H1 (cell line): ENCODE measurements around the gene SSC5D. TPM values are rescaled to one million over a fixed set of nuclear protein-coding genes. Genes with fewer than 3 reads are reported as not detected.

ENCODE experiments used
- CEBPB ChIP-seq: IDR thresholded peaks from 2 replicates; pipeline ENCODE4 v1.6.1; 2012; ENCODE audit warnings: low read depth, low read length
- CHD1 ChIP-seq: IDR thresholded peaks from 2 replicates; pipeline ENCODE4 v1.6.1; 2012; ENCODE audit warnings: low read depth, low read length, improper control_type of control experiment
- HDAC2 ChIP-seq, 2 experiments: fragments of 300-600 bp in 1 of 2; sonication (generic) in 1 of 2; IDR thresholded peaks; 2 replicates each; pipeline ENCODE4 v1.6.1; 2011 to 2012; ENCODE audit warnings: low read depth in 2 of 2, low read length in 2 of 2, mild to moderate bottlenecking in 2 of 2, moderate library complexity in 2 of 2, borderline replicate concordance in 1 of 2, inconsistent platforms in 1 of 2
- JUN ChIP-seq: IDR thresholded peaks from 2 replicates; pipeline ENCODE4 v1.6.1; 2011; ENCODE audit warnings: low read depth, mild to moderate bottlenecking, improper control_type of control experiment, low read length
- KDM1A ChIP-seq: fragments of 200-600, 300-600 bp; sonication (generic); IDR thresholded peaks from 2 replicates; pipeline ENCODE4 v1.7.1; 2016; ENCODE audit warnings: mild to moderate bottlenecking, low read length, borderline replicate concordance
- KDM4A ChIP-seq: IDR thresholded peaks from one replicate; pipeline ENCODE4 v1.7.1; 2012; ENCODE audit warnings: low read depth, mild to moderate bottlenecking, moderate library complexity, low read length, inconsistent platforms; ENCODE audit not compliant: severe bottlenecking
- PHF8 ChIP-seq: fragments of 200-600 bp; sonication (generic); conservative IDR thresholded peaks from 2 replicates; pipeline ENCODE4 v1.7.1; 2012; ENCODE audit warnings: low read depth, mild to moderate bottlenecking, inconsistent platforms, low read length, moderate library complexity
- RNF2 ChIP-seq: fragments of 200-900, 300-1000 bp; sonication (generic); IDR thresholded peaks from 2 replicates; pipeline ENCODE4 v1.7.1; 2016; ENCODE audit warnings: borderline replicate concordance, low read depth, mild to moderate bottlenecking, antibody characterized with exemption, low read length; ENCODE audit not compliant: poor library complexity, severe bottlenecking; ENCODE audit errors: missing control alignments
- TAF1 ChIP-seq: IDR thresholded peaks from 2 replicates; pipeline ENCODE4 v1.6.1; 2011; ENCODE audit warnings: mild to moderate bottlenecking, low read depth, low read length
- YY1 ChIP-seq: IDR thresholded peaks from 2 replicates; pipeline ENCODE4 v1.6.1; 2011; ENCODE audit warnings: low read depth, mild to moderate bottlenecking, low read length
- polyA plus RNA-seq, 7 experiments: library from polyadenylated mRNA; depleted of rRNA in 3 of 7; stranded (reverse) in 5 of 7; unstranded in 2 of 7; fragments of >200 nt in 5 of 7; fragments of 200-250 nt in 2 of 7; gene quantifications; 1 replicate in 5 of 7; 2 replicates in 1 of 7; 4 replicates in 1 of 7; pipeline versions ENCODE4 v1.2.1 to v1.2.3, GENCODE V29; 2011 to 2013; ENCODE audit warnings: missing spikeins in 2 of 7, mixed read lengths in 2 of 7
- total RNA-seq: library from RNA; stranded (reverse); fragmentation: NEBNext Ultra II Directional; extraction: Animal tissue kit (Norgen Biotek cat#: 25700); gene quantifications from 2 replicates; pipeline ENCODE4 v1.2.1, GENCODE V29; 2021

SSC5D gene
- total and polyA plus RNA-seq, 2 of the 8 experiments (the other 6 are each of a cell fraction or from before 2014, with no cell fraction given), result 0.39 to 1.7 TPM

DNA sequence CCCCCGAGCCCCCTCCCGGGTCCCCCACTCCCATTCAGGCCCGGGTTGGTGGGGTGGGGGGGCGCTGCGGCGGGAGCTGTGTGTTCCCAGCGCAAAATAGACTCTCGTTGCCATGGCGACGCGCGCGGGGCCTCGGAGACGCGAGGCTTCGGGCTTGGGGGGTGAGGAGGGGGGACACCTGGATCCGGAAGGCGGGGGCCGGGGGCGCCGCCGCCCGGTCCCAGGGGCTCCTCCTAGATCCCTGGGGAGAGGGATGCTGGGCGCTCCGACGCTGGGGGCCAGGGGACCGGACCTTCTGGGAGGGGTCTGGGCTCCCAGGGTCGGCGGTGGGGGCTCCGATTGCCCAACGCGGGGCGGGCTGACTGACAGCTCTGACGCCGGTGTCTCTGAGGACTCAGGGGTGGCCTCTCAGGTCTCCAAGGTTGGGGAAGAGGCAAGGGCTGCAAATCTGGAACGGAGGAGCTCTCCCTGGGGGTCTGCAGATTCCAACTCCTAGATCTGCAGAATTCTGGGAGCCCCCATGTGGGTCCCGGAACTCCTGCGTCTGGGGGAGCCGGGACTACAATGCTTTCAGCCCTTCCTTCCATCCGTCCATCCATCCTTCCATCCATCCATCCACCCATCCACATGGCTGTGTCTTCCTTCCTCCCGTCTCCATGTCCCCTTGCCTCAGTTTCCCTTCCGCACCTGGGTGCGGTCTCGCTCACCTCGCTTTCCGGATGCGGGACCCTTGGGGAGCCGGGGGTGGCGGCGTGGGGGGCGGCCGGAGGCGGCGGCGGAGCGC lies 36.1 kb upstream of the SSC5D start (continued):
- TF ChIP-seq JUN, result no peak
- no peak for TF ChIP-seq CHD1
- no peak for TF ChIP-seq HDAC2 (IDR thresholded peaks at IDR 0.05; ENCODE audit: borderline replicate concordance in 1 of 2, low read depth in 2 of 2, low read length in 2 of 2)
- TF ChIP-seq YY1, result no peak
- TF ChIP-seq KDM4A, result peak; percentile 26
- no peak for TF ChIP-seq RNF2
- peak; percentile 50; the same call in 1 of the 2 replicates for TF ChIP-seq CEBPB
- TF ChIP-seq TAF1, result no peak
- TF ChIP-seq KDM1A, result no peak
- no peak for TF ChIP-seq PHF8
